GM21528 (cell line): ENCODE results near the gene PATJ.
"Not testable (repeated sequence)": the region's sequence is repeated elsewhere in the genome, so short reads cannot be mapped to it uniquely, and the experiment has no call there.

Source experiments
- ATAC-seq: cut with Tn5 transposase; IDR thresholded peaks from one replicate; pipeline ENCODE4 v1.9.1; 2021; ENCODE audit warnings: mild to moderate bottlenecking, moderate library complexity; ENCODE audit not compliant: unreplicated experiment, low FRiP score

The PATJ gene

GRCh38 chr1:61818992-61819391 is 76.7 kb downstream of the PATJ start:
- ATAC-seq, result no peak

GRCh38 chr1:61819421-61819820 is 77.1 kb downstream of the PATJ start:
- no peak for ATAC-seq

GRCh38 chr1:61825393-61825792 is 83.1 kb downstream of the PATJ start:
- ATAC-seq, result no peak

GRCh38 chr1:61828805-61829204 is 86.5 kb downstream of the PATJ start:
- no peak for ATAC-seq

- no peak for ATAC-seq
Observed at GRCh38 chr1:61836649-61837048, 94.4 kb downstream of the PATJ start.

GRCh38 chr1:61837607-61838006 is 95.3 kb downstream of the PATJ start:
- ATAC-seq, result not testable (repeated sequence)

- ATAC-seq, result no peak
Observed at GRCh38 chr1:61839679-61840078, 97.4 kb downstream of the PATJ start.

GRCh38 chr1:61842036-61842435 is 99.8 kb downstream of the PATJ start:
- ATAC-seq, result no peak

- no peak for ATAC-seq
Observed at GRCh38 chr1:61842863-61843514, 100.7 kb downstream of the PATJ start.

- ATAC-seq, result no peak
Observed at GRCh38 chr1:61844006-61844405, 101.7 kb downstream of the PATJ start.

- ATAC-seq, result not testable (repeated sequence)
Observed at GRCh38 chr1:61844664-61845063, 102.4 kb downstream of the PATJ start.

GRCh38 chr1:61851235-61851634 is 109.0 kb downstream of the PATJ start:
- ATAC-seq, result no peak

GRCh38 chr1:61851849-61852669 is 109.8 kb downstream of the PATJ start:
- ATAC-seq, result no peak

GRCh38 chr1:61852670-61853015 is 110.4 kb downstream of the PATJ start:
- ATAC-seq, result no peak

- ATAC-seq, result no peak
Observed at GRCh38 chr1:61853583-61853982, 111.3 kb downstream of the PATJ start.

GRCh38 chr1:61864489-61864888 is 122.2 kb downstream of the PATJ start:
- ATAC-seq, result no peak

- no peak for ATAC-seq
Observed at GRCh38 chr1:61865646-61866220, 123.5 kb downstream of the PATJ start.

- ATAC-seq, result no peak
Observed at GRCh38 chr1:61869691-61870109, 127.4 kb downstream of the PATJ start.

GRCh38 chr1:61872206-61872605 is 129.9 kb downstream of the PATJ start:
- ATAC-seq, result no peak

GRCh38 chr1:61873581-61873980 is 131.3 kb downstream of the PATJ start:
- no peak for ATAC-seq

GRCh38 chr1:61873994-61874393 is 131.7 kb downstream of the PATJ start:
- no peak for ATAC-seq

GRCh38 chr1:61875198-61875597 is 132.9 kb downstream of the PATJ start:
- ATAC-seq, result no peak
